D721Med (cell line): ENCODE results near the gene TUBA1A.
"Not testable (repeated sequence)": the region's sequence is repeated elsewhere in the genome, so short reads cannot be mapped to it uniquely, and the experiment has no call there.

Source experiments
- DNase-seq: peaks from one replicate; pipeline ENCODE4 v3.0.0; 2011; ENCODE audit warnings: low spot score; ENCODE audit not compliant: insufficient read length
- FAIRE-seq: peaks from 2 replicates; lab custom pipeline; 2011; peaks lifted over from hg19 to GRCh38; lab: Jason Lieb, UNC
- CTCF ChIP-seq: IDR thresholded peaks from 2 replicates; pipeline ENCODE4 v1.5.1; 2012; ENCODE audit warnings: mild to moderate bottlenecking, control low read depth; ENCODE audit not compliant: insufficient read depth; ENCODE audit errors: missing control alignments

TUBA1A gene

GRCh38 chr12:49165114-49165513, 23.8 kb downstream of the TUBA1A start:
- no peak for FAIRE-seq
- no peak for TF ChIP-seq CTCF
- no peak for DNase-seq

GRCh38 chr12:49161901-49162300, 27.0 kb downstream of the TUBA1A start:
- not testable (repeated sequence) for FAIRE-seq, DNase-seq

GRCh38 chr12:49161092-49161795, 27.6 kb downstream of the TUBA1A start:
- no peak for TF ChIP-seq CTCF
- FAIRE-seq (no peak), DNase-seq (no peak)

- DNase-seq, result no peak
- no peak for TF ChIP-seq CTCF
- FAIRE-seq, result no peak
Measured at GRCh38 chr12:49160399-49160798, 28.5 kb downstream of the TUBA1A start.

GRCh38 chr12:49154221-49154620, 34.7 kb downstream of the TUBA1A start:
- FAIRE-seq, result no peak
- TF ChIP-seq CTCF, result no peak
- no peak for DNase-seq

- FAIRE-seq, result no peak
- DNase-seq, result no peak
- no peak for TF ChIP-seq CTCF
Measured at GRCh38 chr12:49147384-49147783, 41.5 kb downstream of the TUBA1A start.

GRCh38 chr12:49146406-49146805, 42.5 kb downstream of the TUBA1A start:
- TF ChIP-seq CTCF, result no peak
- FAIRE-seq, result no peak
- DNase-seq, result no peak

GRCh38 chr12:49144384-49144783, 44.5 kb downstream of the TUBA1A start:
- no peak for DNase-seq
- no peak for TF ChIP-seq CTCF
- no peak for FAIRE-seq
